ENCODE measurements around the gene DENND6B.

DENND6B gene

GRCh38 chr22:50304528-50305392 lies 22.1 kb downstream of the DENND6B start:
- H3K36me3 Mint-ChIP-seq, result no peaks in the 10 kb centered on the region
- no peaks in the 10 kb centered on the region for H3K9me3 Mint-ChIP-seq (ENCODE audit: low read depth)
- H3K4me3 Mint-ChIP-seq, result no peak overlapping the region
- peaks cover 7% of the 10 kb centered on the region for H3K4me1 Mint-ChIP-seq (ENCODE audit: low read depth)
- no peak overlapping the region for H3K27ac Mint-ChIP-seq
- peaks cover 2% of the 10 kb centered on the region for H3K27me3 Mint-ChIP-seq

GRCh38 chr22:50303848-50304527 lies 22.8 kb downstream of the DENND6B start:
- Mint-ChIP-seq H3K4me3 (no peak overlapping the region), H3K4me1 (ENCODE audit: low read depth) (peaks cover 7% of the 10 kb centered on the region), H3K27me3 (peaks cover 2% of the 10 kb centered on the region), H3K36me3 (no peaks in the 10 kb centered on the region), H3K9me3 (ENCODE audit: low read depth) (no peaks in the 10 kb centered on the region), H3K27ac (no peak overlapping the region)

GRCh38 chr22:50303515-50303847 lies 23.3 kb downstream of the DENND6B start:
- Mint-ChIP-seq H3K4me3 (no peak overlapping the region), H3K27ac (no peak overlapping the region), H3K9me3 (ENCODE audit: low read depth) (no peaks in the 10 kb centered on the region), H3K4me1 (ENCODE audit: low read depth) (peaks cover 4% of the 10 kb centered on the region), H3K36me3 (no peaks in the 10 kb centered on the region), H3K27me3 (no peaks in the 10 kb centered on the region)

- H3K36me3 Mint-ChIP-seq, result no peaks in the 10 kb centered on the region
- H3K4me1 Mint-ChIP-seq (ENCODE audit: low read depth), result peaks cover 4% of the 10 kb centered on the region
- no peaks in the 10 kb centered on the region for H3K27me3 Mint-ChIP-seq
- no peaks in the 10 kb centered on the region for H3K9me3 Mint-ChIP-seq (ENCODE audit: low read depth)
- H3K27ac Mint-ChIP-seq, result no peak overlapping the region
- no peak overlapping the region for H3K4me3 Mint-ChIP-seq
These were observed 24.2 kb downstream of the DENND6B start for GRCh38 chr22:50302564-50302963.

GRCh38 chr22:50302041-50302541 lies 24.7 kb downstream of the DENND6B start:
- Mint-ChIP-seq H3K27me3 (no peaks in the 10 kb centered on the region), H3K27ac (no peak overlapping the region), H3K4me3 (no peak overlapping the region), H3K4me1 (ENCODE audit: low read depth) (peaks cover 4% of the 10 kb centered on the region), H3K9me3 (ENCODE audit: low read depth) (no peaks in the 10 kb centered on the region), H3K36me3 (no peaks in the 10 kb centered on the region)

GRCh38 chr22:50301581-50301991 lies 25.2 kb downstream of the DENND6B start:
- Mint-ChIP-seq H3K9me3 (ENCODE audit: low read depth) (no peaks in the 10 kb centered on the region), H3K36me3 (no peaks in the 10 kb centered on the region), H3K27ac (no peak overlapping the region), H3K4me1 (ENCODE audit: low read depth) (peaks cover 4% of the 10 kb centered on the region), H3K27me3 (no peaks in the 10 kb centered on the region), H3K4me3 (no peak overlapping the region)

GRCh38 chr22:50300620-50301257 lies 26.1 kb downstream of the DENND6B start:
- no peaks in the 10 kb centered on the region for H3K27me3 Mint-ChIP-seq
- no peak overlapping the region for H3K4me3 Mint-ChIP-seq
- no peaks in the 10 kb centered on the region for H3K36me3 Mint-ChIP-seq
- no peak overlapping the region for H3K27ac Mint-ChIP-seq
- H3K9me3 Mint-ChIP-seq (ENCODE audit: low read depth), result no peaks in the 10 kb centered on the region
- no peaks in the 10 kb centered on the region for H3K4me1 Mint-ChIP-seq (ENCODE audit: low read depth)

GRCh38 chr22:50299785-50300619 lies 26.8 kb downstream of the DENND6B start:
- H3K36me3 Mint-ChIP-seq, result no peaks in the 10 kb centered on the region
- H3K27me3 Mint-ChIP-seq, result no peaks in the 10 kb centered on the region
- no peak overlapping the region for H3K27ac Mint-ChIP-seq
- no peaks in the 10 kb centered on the region for H3K9me3 Mint-ChIP-seq (ENCODE audit: low read depth)
- no peak overlapping the region for H3K4me3 Mint-ChIP-seq
- no peaks in the 10 kb centered on the region for H3K4me1 Mint-ChIP-seq (ENCODE audit: low read depth)

GRCh38 chr22:50298937-50299784 lies 27.7 kb downstream of the DENND6B start:
- H3K27me3 Mint-ChIP-seq, result no peaks in the 10 kb centered on the region
- H3K9me3 Mint-ChIP-seq (ENCODE audit: low read depth), result no peaks in the 10 kb centered on the region
- H3K4me3 Mint-ChIP-seq, result no peak overlapping the region
- peaks cover 2% of the 10 kb centered on the region for H3K4me1 Mint-ChIP-seq (ENCODE audit: low read depth)
- H3K27ac Mint-ChIP-seq, result no peak overlapping the region
- no peaks in the 10 kb centered on the region for H3K36me3 Mint-ChIP-seq

GRCh38 chr22:50298266-50298637 lies 28.6 kb downstream of the DENND6B start:
- Mint-ChIP-seq H3K4me1 (ENCODE audit: low read depth) (peaks cover 2% of the 10 kb centered on the region), H3K27ac (no peak overlapping the region), H3K27me3 (no peaks in the 10 kb centered on the region), H3K36me3 (no peaks in the 10 kb centered on the region), H3K9me3 (ENCODE audit: low read depth) (no peaks in the 10 kb centered on the region), H3K4me3 (no peak overlapping the region)

- H3K27me3 Mint-ChIP-seq, result no peaks in the 10 kb centered on the region
- peaks cover 6% of the 10 kb centered on the region for H3K4me1 Mint-ChIP-seq (ENCODE audit: low read depth)
- no peaks in the 10 kb centered on the region for H3K9me3 Mint-ChIP-seq (ENCODE audit: low read depth)
- H3K4me3 Mint-ChIP-seq, result no peak overlapping the region
- H3K36me3 Mint-ChIP-seq, result no peaks in the 10 kb centered on the region
- H3K27ac Mint-ChIP-seq, result no peak overlapping the region
These were observed 29.1 kb downstream of the DENND6B start for GRCh38 chr22:50297510-50298265.

- Mint-ChIP-seq H3K27ac (no peak overlapping the region), H3K36me3 (no peaks in the 10 kb centered on the region), H3K4me3 (no peak overlapping the region), H3K9me3 (ENCODE audit: low read depth) (no peaks in the 10 kb centered on the region), H3K4me1 (ENCODE audit: low read depth) (peaks cover 11% of the 10 kb centered on the region), H3K27me3 (no peaks in the 10 kb centered on the region)
These were observed 29.9 kb downstream of the DENND6B start for GRCh38 chr22:50296658-50297490.

GRCh38 chr22:50294319-50294656 lies 32.5 kb downstream of the DENND6B start:
- H3K27ac Mint-ChIP-seq, result peak overlapping the region; percentile 28
- H3K36me3 Mint-ChIP-seq, result no peaks in the 10 kb centered on the region
- H3K4me3 Mint-ChIP-seq, result peak overlapping the region; percentile 57
- H3K9me3 Mint-ChIP-seq (ENCODE audit: low read depth), result no peaks in the 10 kb centered on the region
- H3K4me1 Mint-ChIP-seq (ENCODE audit: low read depth), result peaks cover 12% of the 10 kb centered on the region
- H3K27me3 Mint-ChIP-seq, result no peaks in the 10 kb centered on the region

Measured in activated naive CD8-positive, alpha-beta T cell (primary cell).